ENCODE measurements around the gene KCNMB1. TPM values are rescaled to one million over a fixed set of nuclear protein-coding genes. Genes with fewer than 3 reads are reported as not detected.

The KCNMB1 gene
- total RNA-seq, 2 experiments from 2014 or later, result 0.05 TPM; not detected in 1

- Mint-ChIP-seq H3K27ac (peak overlapping the region; percentile 88), H3K4me3 (no peak overlapping the region), H3K36me3 (ENCODE audit: low read depth) (no peaks in the 10 kb centered on the region), H3K27me3 (ENCODE audit: low read depth) (no peaks in the 10 kb centered on the region), H3K9me3 (no peaks in the 10 kb centered on the region), H3K4me1 (ENCODE audit: low read depth) (peaks cover 73% of the 10 kb centered on the region)
- CTCF ChIA-PET, result interaction anchor here (5.8 to 10.0 kb wide), 3 partner anchors 39 to 69 kb away, joined by 107 to 209 read pairs (median 136); partner anchors contain the start of gene LCP2
- intact Hi-C loops (cut with micrococcal nuclease), result loop anchor here (10.0 kb wide), 2 partner anchors 751 to 1839 kb away; partner anchors contain the start of gene SPDL1
- DNase-seq, result peak; percentile 23
Measured at GRCh38 chr5:170336065-170336464, 53.1 kb downstream of the KCNMB1 start.

- peaks cover 73% of the 10 kb centered on the region for H3K4me1 Mint-ChIP-seq (ENCODE audit: low read depth)
- peak; percentile 31 for DNase-seq
Measured at GRCh38 chr5:170334626-170335025, 54.5 kb downstream of the KCNMB1 start.

GRCh38 chr5:170333161-170333910, 55.8 kb downstream of the KCNMB1 start:
- no peaks in the 10 kb centered on the region for H3K36me3 Mint-ChIP-seq (ENCODE audit: low read depth)
- peaks cover 65% of the 10 kb centered on the region for H3K4me1 Mint-ChIP-seq (ENCODE audit: low read depth)
- no peaks in the 10 kb centered on the region for H3K27me3 Mint-ChIP-seq (ENCODE audit: low read depth)
- no peak overlapping the region for H3K27ac Mint-ChIP-seq
- DNase-seq, result peak; percentile 80
- CTCF ChIA-PET, result interaction anchor here (0.9 to 10.0 kb wide), 15 partner anchors 10 to 111 kb away, joined by 3 to 209 read pairs (median 8); partner anchors contain the start of gene LCP2
- intact Hi-C loops (cut with micrococcal nuclease), result loop anchor here (5.0 to 10.0 kb wide), 4 partner anchors 749 to 1841 kb away; partner anchors contain the start of genes FBXW11, NPM1 and SPDL1
- H3K4me3 Mint-ChIP-seq, result peak overlapping the region; percentile 42
- no peaks in the 10 kb centered on the region for H3K9me3 Mint-ChIP-seq

More at GRCh38 chr5:170334626-170335025, 54.5 kb downstream of the KCNMB1 start:
- Mint-ChIP-seq H3K4me3 (peak overlapping the region; percentile 66), H3K27ac (no peak overlapping the region), H3K27me3 (ENCODE audit: low read depth) (no peaks in the 10 kb centered on the region), H3K36me3 (ENCODE audit: low read depth) (no peaks in the 10 kb centered on the region), H3K9me3 (no peaks in the 10 kb centered on the region)
- CTCF ChIA-PET, result interaction anchor here (0.5 to 10.0 kb wide), 20 partner anchors 12 to 1466 kb away, joined by 3 to 209 read pairs (median 7); partner anchors contain the start of gene LCP2
- intact Hi-C loops (cut with micrococcal nuclease), result loop anchor here (5.0 to 10.0 kb wide), 4 partner anchors 750 to 1840 kb away; partner anchors contain the start of genes FBXW11, NPM1 and SPDL1

- H3K4me1 Mint-ChIP-seq (ENCODE audit: low read depth), result peaks cover 54% of the 10 kb centered on the region
- DNase-seq, result no peak
- H3K27me3 Mint-ChIP-seq (ENCODE audit: low read depth), result no peaks in the 10 kb centered on the region
- H3K36me3 Mint-ChIP-seq (ENCODE audit: low read depth), result no peaks in the 10 kb centered on the region
- CTCF ChIA-PET, result interaction anchor here (0.9 to 5.8 kb wide), 10 partner anchors 8 to 106 kb away, joined by 3 to 195 read pairs (median 8); partner anchors contain the start of gene LCP2
- H3K27ac Mint-ChIP-seq, result no peak overlapping the region
- intact Hi-C loops (cut with micrococcal nuclease), result loop anchor here (5.0 to 10.0 kb wide), 4 partner anchors 747 to 1843 kb away; partner anchors contain the start of genes FBXW11, NPM1 and SPDL1
- no peaks in the 10 kb centered on the region for H3K9me3 Mint-ChIP-seq
- H3K4me3 Mint-ChIP-seq, result no peak overlapping the region
Measured at GRCh38 chr5:170332058-170332457, 57.1 kb downstream of the KCNMB1 start.

- Mint-ChIP-seq H3K4me1 (ENCODE audit: low read depth) (peaks cover 40% of the 10 kb centered on the region), H3K27ac (no peak overlapping the region)
- CTCF ChIA-PET, result interaction anchor here (0.5 to 5.8 kb wide), 11 partner anchors 9 to 110 kb away, joined by 3 to 195 read pairs (median 5); partner anchors contain the start of gene LCP2
Measured at GRCh38 chr5:170330568-170331054, 58.6 kb downstream of the KCNMB1 start.

GRCh38 chr5:170329524-170329923, 59.6 kb downstream of the KCNMB1 start:
- Mint-ChIP-seq H3K4me1 (ENCODE audit: low read depth) (peaks cover 36% of the 10 kb centered on the region), H3K4me3 (no peak overlapping the region), H3K27me3 (ENCODE audit: low read depth) (no peaks in the 10 kb centered on the region), H3K36me3 (ENCODE audit: low read depth) (no peaks in the 10 kb centered on the region), H3K27ac (no peak overlapping the region), H3K9me3 (no peaks in the 10 kb centered on the region)
- CTCF ChIA-PET, result interaction anchor here (0.8 to 5.8 kb wide), 3 partner anchors 32 to 55 kb away, joined by 4 to 195 read pairs (median 5); partner anchors contain the start of gene LCP2
- DNase-seq, result no peak
- intact Hi-C loops (cut with micrococcal nuclease), result no loop called here

More at GRCh38 chr5:170330568-170331054, 58.6 kb downstream of the KCNMB1 start:
- no peaks in the 10 kb centered on the region for H3K9me3 Mint-ChIP-seq
- intact Hi-C loops (cut with micrococcal nuclease), result loop anchor here (1.0 to 10.0 kb wide), 14 partner anchors 17 to 1844 kb away; partner anchors contain the start of genes FBXW11, NPM1 and SPDL1
- peak; percentile 51 for DNase-seq
- no peaks in the 10 kb centered on the region for H3K36me3 Mint-ChIP-seq (ENCODE audit: low read depth)
- no peaks in the 10 kb centered on the region for H3K27me3 Mint-ChIP-seq (ENCODE audit: low read depth)
- H3K4me3 Mint-ChIP-seq, result no peak overlapping the region

- no peak overlapping the region for H3K27ac Mint-ChIP-seq
- intact Hi-C loops (cut with micrococcal nuclease), result no loop called here
- CTCF ChIA-PET, result interaction anchor here (1.2 to 2.5 kb wide), 2 partner anchors 14 to 101 kb away, joined by 4 to 10 read pairs; no protein-coding TSS in a partner anchor
- DNase-seq, result no peak
- H3K4me1 Mint-ChIP-seq (ENCODE audit: low read depth), result peaks cover 26% of the 10 kb centered on the region
- no peaks in the 10 kb centered on the region for H3K9me3 Mint-ChIP-seq
- no peaks in the 10 kb centered on the region for H3K36me3 Mint-ChIP-seq (ENCODE audit: low read depth)
- H3K27me3 Mint-ChIP-seq (ENCODE audit: low read depth), result no peaks in the 10 kb centered on the region
- H3K4me3 Mint-ChIP-seq, result no peak overlapping the region
Measured at GRCh38 chr5:170327829-170328228, 61.3 kb downstream of the KCNMB1 start.

GRCh38 chr5:170327168-170327567, 62.0 kb downstream of the KCNMB1 start:
- Mint-ChIP-seq H3K4me3 (no peak overlapping the region), H3K4me1 (ENCODE audit: low read depth) (peaks cover 19% of the 10 kb centered on the region), H3K9me3 (no peaks in the 10 kb centered on the region), H3K27me3 (ENCODE audit: low read depth) (no peaks in the 10 kb centered on the region), H3K27ac (no peak overlapping the region), H3K36me3 (ENCODE audit: low read depth) (no peaks in the 10 kb centered on the region)
- CTCF ChIA-PET, result interaction anchor here (0.7 to 2.5 kb wide), 6 partner anchors 12 to 101 kb away, joined by 3 to 10 read pairs (median 4); no protein-coding TSS in a partner anchor
- intact Hi-C loops (cut with micrococcal nuclease), result no loop called here
- no peak for DNase-seq

Other genes starting within 250 kb of the KCNMB1 start
- not detected for gene C5orf58, start 156.4 kb downstream of the KCNMB1 start, total RNA-seq
- 100 to 1,000 TPM; 115 to 122 TPM for gene LCP2, start 91.6 kb downstream of the KCNMB1 start, total RNA-seq
- gene KCNIP1, start 114.7 kb upstream of the KCNMB1 start, total RNA-seq, result not detected